NCI-H1417 treated with DMSO at 0.1 percent for 48 hours (cell line): ENCODE data around the gene SLC48A1.

Experiments used
- DNase-seq: peaks from one replicate; lab custom pipeline; 2025; lab: John Stamatoyannopoulos, UW

The SLC48A1 gene

GRCh38 chr12:47773062-47773857 lies at the start of gene SLC48A1:
SLC48A1 (plus strand) TSS chr12:47773238; CDS start chr12:47773305, 67 bp downstream.
- DNase-seq, result no peak

GRCh38 chr12:47725091-47725772 lies 47.8 kb upstream of the SLC48A1 start, which contains the start of gene ENDOU:
ENDOU (minus strand) TSS chr12:47725490; CDS start chr12:47725413, 77 bp downstream.
- DNase-seq, result no peak

- DNase-seq, result no peak
These were observed 47.1 kb upstream of the SLC48A1 start for GRCh38 chr12:47725893-47726292.

- no peak for DNase-seq
These were observed 43.8 kb upstream of the SLC48A1 start for GRCh38 chr12:47729233-47729632.

- DNase-seq, result no peak
These were observed 42.7 kb upstream of the SLC48A1 start for GRCh38 chr12:47730341-47730744.

GRCh38 chr12:47731723-47732122 lies 41.3 kb upstream of the SLC48A1 start:
- DNase-seq, result no peak

DNA sequence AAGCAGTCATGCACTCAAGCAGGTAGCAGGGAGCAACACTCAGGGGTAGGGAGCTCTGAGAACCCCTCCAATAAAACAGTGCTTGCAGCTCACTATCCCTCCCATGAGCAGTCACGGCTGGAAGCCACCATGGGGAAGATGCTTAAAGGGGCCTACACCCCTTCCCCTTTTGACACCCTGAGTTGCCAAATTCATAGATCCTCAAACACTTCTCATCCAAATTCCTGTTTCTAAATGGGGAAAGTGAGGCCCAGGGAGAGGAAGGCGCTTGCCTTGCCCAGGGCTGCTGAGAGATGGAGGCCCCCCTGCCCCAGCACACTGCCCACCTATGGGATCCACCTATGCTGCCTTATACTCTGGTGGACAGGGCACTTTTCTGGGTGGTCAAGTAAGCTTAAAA lies 40.5 kb upstream of the SLC48A1 start:
- DNase-seq, result no peak

DNA sequence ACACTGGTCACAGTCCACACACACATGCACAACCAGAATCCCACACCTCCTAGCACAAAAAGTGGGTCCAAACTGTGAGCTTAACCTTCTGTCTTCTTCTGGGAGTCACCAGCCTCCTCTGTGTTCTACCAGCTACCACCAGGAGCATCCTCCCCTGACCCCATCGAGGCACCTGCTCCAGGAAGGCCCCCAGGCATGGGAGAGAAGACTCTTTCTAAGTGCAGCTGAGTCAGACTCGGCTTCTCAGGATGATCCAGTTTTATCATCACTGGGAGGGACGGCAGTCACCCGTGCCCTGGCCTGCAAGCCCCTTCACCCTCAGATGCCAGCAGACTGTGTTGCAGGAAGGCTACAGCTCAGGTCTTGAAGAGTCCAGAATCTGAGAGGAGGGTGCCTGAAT lies 39.9 kb upstream of the SLC48A1 start:
- DNase-seq, result no peak

DNA sequence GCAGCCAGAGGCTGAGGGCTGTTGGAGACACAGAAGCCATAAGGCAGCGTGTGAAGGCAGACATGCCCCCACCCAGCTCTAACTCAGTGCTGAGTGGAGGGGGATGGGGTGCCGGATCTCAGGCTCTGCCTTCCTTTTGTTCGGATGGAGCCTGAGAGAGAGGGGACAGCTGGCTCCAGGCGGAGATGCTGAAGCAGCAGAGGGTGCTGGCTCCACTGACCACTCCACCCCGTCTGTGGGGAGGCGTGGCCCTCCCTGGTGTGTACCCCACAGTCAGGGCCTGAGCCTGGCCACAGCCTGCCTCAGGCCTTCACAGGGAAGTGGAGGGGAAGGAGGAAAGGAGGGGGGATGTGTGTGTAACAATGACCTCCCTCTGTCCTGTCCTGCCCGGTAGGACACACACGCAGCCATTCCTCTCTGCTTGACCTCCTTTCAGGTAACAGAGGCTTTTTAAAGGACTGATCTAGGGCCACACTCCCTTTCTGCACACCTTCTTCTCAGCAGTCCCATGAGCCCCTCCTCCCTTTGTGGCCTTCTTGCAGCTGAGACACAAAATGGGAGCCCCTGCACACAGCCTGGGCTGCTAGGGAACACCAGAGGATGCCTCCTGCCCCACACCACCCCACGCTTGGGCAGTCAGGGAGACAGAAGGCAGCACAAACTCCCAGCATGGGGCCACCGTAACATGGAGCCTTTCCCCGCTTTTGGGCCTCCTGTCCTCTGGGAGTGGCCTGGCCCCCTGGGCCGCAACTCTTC lies 38.1 kb upstream of the SLC48A1 start:
- no peak for DNase-seq

- DNase-seq, result no peak
These were observed 37.4 kb upstream of the SLC48A1 start for GRCh38 chr12:47735649-47736048.

DNA sequence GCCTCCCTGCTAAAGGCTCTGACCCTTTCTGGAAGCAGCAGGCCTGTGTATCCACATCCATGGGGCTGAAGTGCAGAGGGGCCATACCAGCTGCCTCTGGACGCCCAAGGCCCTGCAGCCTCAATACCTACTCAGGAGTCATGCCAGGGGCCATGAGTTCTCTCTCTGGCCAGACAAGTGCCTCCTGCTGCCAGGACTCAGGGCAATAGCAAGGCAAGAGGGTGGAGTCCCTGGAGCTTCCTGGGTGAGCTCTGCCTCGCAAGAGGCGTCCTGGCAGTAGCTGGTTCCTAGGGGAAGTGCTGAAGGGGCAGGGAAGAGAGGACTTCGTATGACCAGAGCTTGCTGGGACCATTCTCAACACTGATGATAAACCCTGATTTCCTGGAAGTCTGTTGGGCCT lies 36.8 kb upstream of the SLC48A1 start:
- DNase-seq, result no peak

DNA sequence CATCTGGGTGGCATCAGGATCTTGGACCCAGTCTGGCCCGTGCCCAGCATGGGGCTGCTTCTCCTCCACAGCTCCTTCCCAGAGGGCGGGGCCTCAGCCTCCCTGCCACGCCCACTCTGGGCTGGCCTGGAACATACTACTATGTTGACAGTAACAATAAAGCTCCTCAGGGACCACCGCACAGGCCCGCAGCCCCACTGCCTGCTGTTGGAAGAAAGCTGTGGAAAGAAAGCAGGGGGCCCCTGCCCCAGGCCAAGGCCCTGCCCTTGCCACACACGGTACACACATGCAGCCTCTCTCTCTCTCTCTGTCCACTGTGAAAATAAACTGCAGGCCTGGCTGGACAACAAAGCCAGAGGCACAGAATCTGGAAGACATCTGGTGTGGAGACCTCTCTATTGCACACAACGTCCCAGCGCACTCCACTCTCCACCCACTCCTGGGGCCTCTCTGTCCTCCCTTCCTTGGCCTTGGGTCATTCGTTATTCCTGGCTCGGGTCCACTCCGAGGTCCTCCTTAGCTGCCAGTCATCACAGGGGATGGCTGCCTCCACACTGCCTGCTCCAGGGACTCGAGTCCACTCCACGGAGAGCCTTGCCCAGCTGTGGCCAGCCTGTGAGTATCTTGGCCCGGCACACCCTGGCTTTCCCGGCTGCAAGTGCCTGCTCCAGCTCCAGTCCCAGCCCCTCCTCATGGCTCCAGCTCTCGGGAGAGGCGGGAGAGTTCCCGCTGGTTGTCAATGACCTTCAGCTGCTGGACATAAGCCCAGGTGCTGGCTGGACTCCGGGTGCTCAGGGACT lies 36.0 kb upstream of the SLC48A1 start:
- no peak for DNase-seq

DNA sequence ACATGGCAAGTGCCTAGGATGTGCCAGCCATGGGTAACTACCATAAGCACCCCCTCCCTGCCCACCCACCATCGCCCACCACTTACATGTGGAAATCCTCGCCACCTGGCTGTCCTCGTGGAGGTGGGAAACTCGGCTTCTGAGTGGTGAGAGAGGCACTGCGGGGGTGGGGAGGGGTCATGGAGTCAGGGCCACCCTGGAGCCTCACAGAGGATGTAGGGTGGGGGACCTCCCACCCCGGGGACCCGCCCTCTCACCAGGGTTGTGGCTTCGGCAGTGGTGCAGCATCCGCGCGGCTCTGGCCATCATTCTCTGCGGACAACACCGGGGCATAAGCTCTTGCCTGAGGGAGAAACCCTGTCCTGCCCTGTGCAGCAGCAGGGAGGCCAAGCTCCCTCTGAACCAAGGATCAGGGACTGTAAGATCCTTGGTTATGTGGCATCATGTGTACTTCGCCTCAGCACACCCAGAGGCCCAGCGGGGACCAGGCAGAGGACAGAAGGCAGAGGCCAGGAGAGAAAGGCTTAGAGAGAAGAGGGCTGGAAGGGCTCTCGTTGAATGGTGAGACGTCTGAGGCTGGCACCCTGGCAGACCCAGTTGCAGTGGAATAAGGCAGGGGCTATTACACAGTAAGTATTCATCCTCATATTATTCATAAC lies 35.0 kb upstream of the SLC48A1 start:
- no peak for DNase-seq

DNA sequence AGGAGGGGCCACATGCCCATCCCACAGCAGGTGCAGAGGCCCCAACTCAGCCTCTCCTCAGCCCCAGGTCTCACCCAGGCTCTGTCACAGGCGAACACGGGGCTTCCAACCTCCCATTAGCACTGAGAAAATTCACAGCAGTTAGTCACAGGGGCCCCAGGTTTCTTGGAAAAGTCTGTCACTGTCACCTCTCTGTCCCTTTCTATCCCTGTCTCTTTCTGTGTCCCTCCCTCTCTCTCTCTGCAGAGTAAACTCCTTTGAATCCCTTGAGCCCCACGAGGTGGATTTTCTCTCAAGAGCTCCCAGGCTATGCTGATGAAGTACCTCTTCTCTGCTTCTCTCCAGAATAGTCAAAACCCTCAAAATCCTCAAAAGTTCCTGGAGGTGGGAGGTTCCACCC lies 33.7 kb upstream of the SLC48A1 start:
- no peak for DNase-seq

GRCh38 chr12:47739979-47740378 lies 33.1 kb upstream of the SLC48A1 start:
- no peak for DNase-seq

- no peak for DNase-seq
These were observed 32.3 kb upstream of the SLC48A1 start for GRCh38 chr12:47740606-47741339.

DNA sequence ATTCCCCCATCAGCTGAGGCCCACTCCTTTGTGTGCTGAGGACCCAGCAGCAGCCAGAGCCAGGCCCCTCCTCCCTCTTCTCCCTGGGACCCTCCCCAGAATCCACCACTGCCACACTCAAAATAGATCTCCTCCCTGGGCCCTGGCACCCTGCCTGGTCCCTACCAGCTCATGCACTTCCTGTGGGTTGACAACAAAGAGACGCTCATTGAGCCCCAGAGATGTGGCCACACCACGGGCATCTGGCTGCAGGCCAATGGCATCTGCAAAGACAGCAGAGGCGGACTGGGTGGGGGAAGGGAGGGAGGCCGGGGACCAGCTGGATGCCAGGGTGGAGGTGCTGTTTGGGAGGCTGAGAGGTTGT lies 31.7 kb upstream of the SLC48A1 start:
- DNase-seq, result no peak

- DNase-seq, result no peak
These were observed 30.7 kb upstream of the SLC48A1 start for GRCh38 chr12:47742253-47742825.

DNA sequence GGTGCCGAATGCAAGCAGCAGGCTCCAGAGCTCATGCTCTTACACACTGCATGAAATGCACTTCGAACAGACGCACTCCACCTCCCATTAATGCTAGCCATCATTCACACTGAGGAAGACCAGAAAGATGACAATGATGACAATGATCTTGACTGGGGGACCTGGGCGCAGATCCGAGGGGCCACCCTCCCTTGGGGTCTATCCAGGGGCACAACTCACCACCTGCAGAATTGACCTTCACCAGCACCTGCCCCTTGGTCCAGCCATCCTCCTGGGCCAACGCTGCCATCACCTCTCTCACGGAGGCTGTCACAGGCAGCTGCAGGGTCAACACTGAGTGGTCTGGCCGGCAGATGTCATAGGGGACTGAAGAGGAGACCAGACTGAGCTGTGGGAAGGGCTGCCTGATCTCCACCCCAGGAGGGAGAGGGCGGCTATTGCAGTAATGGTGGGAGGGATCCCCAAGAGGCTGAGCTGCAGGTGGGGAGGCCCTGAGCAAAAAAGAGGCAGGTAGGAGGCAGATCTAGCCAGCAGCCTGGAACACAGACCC lies 29.7 kb upstream of the SLC48A1 start:
- DNase-seq, result no peak
